Osteocyte (in vitro differentiated cells): ENCODE data around the gene SLC45A1. TPM values are rescaled to one million over a fixed set of nuclear protein-coding genes. Genes with fewer than 3 reads are reported as not detected.

ENCODE experiments used
- DNase-seq: peaks from one replicate; pipeline ENCODE4 v3.0.0; 2021; ENCODE audit warnings: mixed read lengths; ENCODE audit not compliant: unreplicated experiment; ENCODE audit errors: extremely low spot score
- H3K27ac Mint-ChIP-seq: one replicate; pipeline ENCODE4 v1.8.0; 2021; ENCODE audit warnings: mild to moderate bottlenecking, mixed read lengths; ENCODE audit not compliant: unreplicated experiment
- H3K27me3 Mint-ChIP-seq: one replicate; pipeline ENCODE4 v1.8.0; 2021; ENCODE audit warnings: mixed read lengths; ENCODE audit not compliant: unreplicated experiment
- H3K36me3 Mint-ChIP-seq: one replicate; pipeline ENCODE4 v1.8.0; 2021; ENCODE audit warnings: mixed read lengths; ENCODE audit not compliant: unreplicated experiment
- H3K4me1 Mint-ChIP-seq: one replicate; pipeline ENCODE4 v1.8.0; 2021; ENCODE audit warnings: mixed read lengths; ENCODE audit not compliant: unreplicated experiment
- H3K4me3 Mint-ChIP-seq: one replicate; pipeline ENCODE4 v1.8.0; 2021; ENCODE audit warnings: mild to moderate bottlenecking, moderate library complexity, mixed read lengths; ENCODE audit not compliant: unreplicated experiment
- H3K9me3 Mint-ChIP-seq: one replicate; pipeline ENCODE4 v1.8.0; 2021; ENCODE audit warnings: mixed read lengths; ENCODE audit not compliant: unreplicated experiment
- CTCF ChIP-seq: fragments of 200-600 bp; sonication (generic); IDR thresholded peaks from 2 replicates; pipeline ENCODE4 v1.5.0; 2021; ENCODE audit warnings: antibody characterized with exemption, mild to moderate bottlenecking, moderate library complexity
- total RNA-seq: library from RNA; stranded (reverse); gene quantifications from 2 replicates; pipeline ENCODE4 v1.2.1, GENCODE V29; 2021

Gene SLC45A1
- total RNA-seq, 1 donor from 2014 or later: 3.2 TPM

GRCh38 chr1:8340448-8340847 lies 22.5 kb downstream of the SLC45A1 start:
- Mint-ChIP-seq H3K4me3 (no peak overlapping the region), H3K36me3 (peaks cover 4% of the 10 kb centered on the region), H3K27ac (no peak overlapping the region), H3K27me3 (no peaks in the 10 kb centered on the region), H3K4me1 (peaks cover 24% of the 10 kb centered on the region), H3K9me3 (peaks cover 3% of the 10 kb centered on the region)
- no peak for TF ChIP-seq CTCF
- DNase-seq: no peak

GRCh38 chr1:8342325-8342724 lies 24.4 kb downstream of the SLC45A1 start:
- TF ChIP-seq CTCF: no peak
- DNase-seq: no peak
- peaks cover 1% of the 10 kb centered on the region for H3K36me3 Mint-ChIP-seq
- no peak overlapping the region for H3K4me3 Mint-ChIP-seq
- H3K4me1 Mint-ChIP-seq: peaks cover 24% of the 10 kb centered on the region
- no peaks in the 10 kb centered on the region for H3K27me3 Mint-ChIP-seq
- no peak overlapping the region for H3K27ac Mint-ChIP-seq
- H3K9me3 Mint-ChIP-seq: no peaks in the 10 kb centered on the region

GRCh38 chr1:8343044-8343443 lies 25.1 kb downstream of the SLC45A1 start:
- H3K4me3 Mint-ChIP-seq: peak overlapping the region; percentile 24
- no peaks in the 10 kb centered on the region for H3K9me3 Mint-ChIP-seq
- H3K27ac Mint-ChIP-seq: peak overlapping the region; percentile 84
- peaks cover 30% of the 10 kb centered on the region for H3K4me1 Mint-ChIP-seq
- H3K27me3 Mint-ChIP-seq: no peaks in the 10 kb centered on the region
- DNase-seq: no peak
- TF ChIP-seq CTCF: no peak
- peaks cover 1% of the 10 kb centered on the region for H3K36me3 Mint-ChIP-seq

- H3K36me3 Mint-ChIP-seq: peaks cover 1% of the 10 kb centered on the region
Observed at GRCh38 chr1:8343464-8344001, 25.6 kb downstream of the SLC45A1 start.

More at GRCh38 chr1:8343464-8344001, 25.6 kb downstream of the SLC45A1 start:
- peak overlapping the region; percentile 52 for H3K4me3 Mint-ChIP-seq
- H3K27ac Mint-ChIP-seq: peak overlapping the region; percentile 84
- DNase-seq: peak; percentile 91
- peaks cover 34% of the 10 kb centered on the region for H3K4me1 Mint-ChIP-seq
- no peaks in the 10 kb centered on the region for H3K27me3 Mint-ChIP-seq
- no peak for TF ChIP-seq CTCF
- no peaks in the 10 kb centered on the region for H3K9me3 Mint-ChIP-seq
